Esophagus muscularis mucosa (tissue), 3 donors: ENCODE measurements around the gene RAMP3.

Experiments
- CTCF ChIP-seq, 3 experiments: fragments of 200-600 bp in 2 of 3; fragments of 450-650 bp in 1 of 3; sonication (generic) in 2 of 3; IDR thresholded peaks; one replicate each; pipeline ENCODE4 v1.5.1; 2017 to 2019; ENCODE audit warnings: antibody characterized with exemption in 3 of 3, mild to moderate bottlenecking in 2 of 3, moderate library complexity in 1 of 3
- EP300 ChIP-seq: sonication (generic); formaldehyde crosslinking; IDR thresholded peaks from one replicate; pipeline ENCODE4 v1.6.1; 2017; ENCODE audit warnings: antibody characterized with exemption

GRCh38 chr7:45118292-45118691 lies 39.3 kb upstream of the RAMP3 start:
- TF ChIP-seq EP300 (no peak), CTCF (IDR thresholded peaks at IDR 0.05) (no peak)
